Endothelial cell of umbilical vein (primary cell): ENCODE measurements around the gene BNIP5. TPM values are rescaled to one million over a fixed set of nuclear protein-coding genes. Genes with fewer than 3 reads are reported as not detected.

Source experiments
- BruUV-seq: library from RNA; stranded (reverse); fragments of 400-500 nt; replicated peaks from 2 replicates; lab custom pipeline; 2021; lab: Mats Ljungman, UMichigan
- CTCF ChIA-PET: fragments of 300-600, 350-600 bp; sonication (Branson Sonifier 250); formaldehyde crosslinking; loops from one replicate; lab custom pipeline; 2021; ENCODE audit warnings: antibody characterized with exemption, inconsistent platforms; lab: Charles Lee
- POLR2A ChIA-PET: fragments of 300-600, 350-600 bp; sonication (Branson Sonifier 250); formaldehyde crosslinking; loops from one replicate; lab custom pipeline; 2021; ENCODE audit warnings: antibody characterized with exemption, inconsistent platforms; lab: Charles Lee
- DNase-seq: peaks from one replicate; pipeline ENCODE4 v3.0.0-alpha.2; 2011; ENCODE audit warnings: low read depth, low spot score
- FAIRE-seq: peaks from 2 replicates; lab custom pipeline; 2011; peaks lifted over from hg19 to GRCh38; lab: Jason Lieb, UNC
- H2AFZ ChIP-seq: 2 replicates; pipeline ENCODE4 v1.6.0; 2012; ENCODE audit warnings: low read depth, low read length, control low read depth, inconsistent platforms
- H3K27ac ChIP-seq: 2 replicates; pipeline ENCODE4 v1.5.1; 2011; ENCODE audit warnings: low read depth, mild to moderate bottlenecking, control low read depth, low read length, moderate library complexity; ENCODE audit not compliant: insufficient read depth
- H3K27me3 ChIP-seq, 2 experiments: 2 replicates each; pipeline versions ENCODE4 v1.6.0 to v1.6.1; 2011; ENCODE audit warnings: low read length in 2 of 2, mixed read lengths in 1 of 2; ENCODE audit not compliant: control insufficient read depth in 2 of 2, insufficient read depth in 2 of 2
- H3K36me3 ChIP-seq, 2 experiments: 2 replicates in 1 of 2; 3 replicates in 1 of 2; pipeline ENCODE4 v1.5.1; 2011; ENCODE audit warnings: low read length in 2 of 2, mild to moderate bottlenecking in 1 of 2, moderate library complexity in 1 of 2; ENCODE audit not compliant: control insufficient read depth in 2 of 2, insufficient read depth in 2 of 2; ENCODE audit errors: extremely low read depth in 1 of 2
- H3K4me1 ChIP-seq: 3 replicates; pipeline ENCODE4 v1.5.1; 2011; ENCODE audit warnings: mild to moderate bottlenecking, low read length; ENCODE audit not compliant: control insufficient read depth, insufficient read depth; ENCODE audit errors: extremely low read depth
- H3K4me2 ChIP-seq: 2 replicates; pipeline ENCODE4 v1.6.1; 2011; ENCODE audit warnings: low read length, control low read depth, mixed read lengths; ENCODE audit not compliant: insufficient read depth
- H3K4me3 ChIP-seq, 3 experiments: fragments of 200-600 bp in 1 of 3; sonication (generic), shearing (Covaris generic) in 1 of 3; replicated peaks in 1 of 3; 2 replicates each; pipeline ENCODE4 v1.5.1; 2011 to 2016; ENCODE audit warnings: control low read depth in 3 of 3, low read length in 3 of 3, mild to moderate bottlenecking in 2 of 3, inconsistent platforms in 1 of 3, low read depth in 1 of 3, moderate library complexity in 1 of 3; ENCODE audit not compliant: insufficient read depth in 1 of 3
- H3K79me2 ChIP-seq: 2 replicates; pipeline ENCODE4 v1.6.0; 2012; ENCODE audit warnings: low read length, inconsistent platforms; ENCODE audit not compliant: control insufficient read depth, insufficient read depth
- H3K9ac ChIP-seq: replicated peaks from 2 replicates; pipeline ENCODE3; 2011; ENCODE audit warnings: low read length, control low read depth; ENCODE audit not compliant: insufficient read depth; ENCODE audit errors: extremely low read depth
- H3K9me1 ChIP-seq: replicated peaks from 3 replicates; pipeline ENCODE4 v1.6.0; 2011; ENCODE audit warnings: mild to moderate bottlenecking, low read length; ENCODE audit not compliant: control insufficient read depth, insufficient read depth; ENCODE audit errors: extremely low read depth
- H3K9me3 ChIP-seq: replicated peaks from 2 replicates; pipeline ENCODE4 v1.5.1; 2012; ENCODE audit warnings: low read length, inconsistent platforms; ENCODE audit not compliant: control insufficient read depth, insufficient read depth
- H4K20me1 ChIP-seq: replicated peaks from 2 replicates; pipeline ENCODE3; 2011; ENCODE audit warnings: mild to moderate bottlenecking, low read length; ENCODE audit not compliant: control insufficient read depth, insufficient read depth; ENCODE audit errors: extremely low read depth
- CTCF ChIP-seq, 2 donors: IDR thresholded peaks; 1 replicate in 1 of 2; 2 replicates in 1 of 2; pipeline ENCODE4 v1.5.1; 2011; ENCODE audit warnings: low read length in 2 of 2, mild to moderate bottlenecking in 2 of 2, moderate library complexity in 2 of 2, control low read depth in 1 of 2, inconsistent platforms in 1 of 2, low read depth in 1 of 2; ENCODE audit not compliant: insufficient read depth in 1 of 2; ENCODE audit errors: extremely low read depth in 1 of 2
- FOS ChIP-seq: IDR thresholded peaks from 2 replicates; pipeline ENCODE4 v1.6.1; 2011; ENCODE audit warnings: mild to moderate bottlenecking, low read length, moderate library complexity, borderline replicate concordance; ENCODE audit not compliant: insufficient read depth
- GATA2 ChIP-seq: IDR thresholded peaks from 2 replicates; pipeline ENCODE4 v1.7.0; 2011; ENCODE audit warnings: low read depth, mild to moderate bottlenecking, moderate library complexity, mixed read lengths, low read length; ENCODE audit not compliant: insufficient read length, insufficient read depth
- MAX ChIP-seq: IDR thresholded peaks from 2 replicates; pipeline ENCODE4 v1.6.1; 2011; ENCODE audit not compliant: insufficient read depth, insufficient read length
- MYC ChIP-seq: IDR thresholded peaks from one replicate; pipeline ENCODE4 v1.6.1; 2011; ENCODE audit warnings: mild to moderate bottlenecking, low read depth, low read length
- POLR2A ChIP-seq: IDR thresholded peaks from 2 replicates; pipeline ENCODE4 v1.6.1; 2012; ENCODE audit warnings: low read depth, mild to moderate bottlenecking, control low read depth, low read length
- POLR2AphosphoS5 ChIP-seq: IDR thresholded peaks from 2 replicates; pipeline ENCODE4 v1.6.1; 2012; ENCODE audit warnings: low read depth, mild to moderate bottlenecking, control low read depth, low read length, moderate library complexity; ENCODE audit not compliant: insufficient read depth
- dilution Hi-C: fragments of 300-500 bp; cut with MboI; formaldehyde crosslinking; loops from one replicate; pipeline ENCODE4 v1.15.0; 2019; ENCODE audit warnings: low sequenced_read_pairs; ENCODE audit not compliant: extremely low pct_ligation_motif_present
- intact Hi-C: fragments of 100-400 bp; cut with micrococcal nuclease; formaldehyde crosslinking; loops from one replicate; pipeline ENCODE4 v1.10.0; 2022
- polyA plus RNA-seq, 4 experiments: library from polyadenylated mRNA; depleted of rRNA in 3 of 4; stranded (reverse) in 3 of 4; unstranded in 1 of 4; fragments of >200 nt; gene quantifications; 2 replicates each; pipeline versions ENCODE4 v1.2.1 to v1.2.3, GENCODE V29; 2011 to 2012; ENCODE audit warnings: missing spikeins in 1 of 4
- total RNA-seq: library from RNA; stranded (reverse); gene quantifications from 2 replicates; pipeline ENCODE4 v1.2.3, GENCODE V29; 2021

The BNIP5 gene
- total and polyA plus RNA-seq, 2 donors (not counting 3 experiments of a cell fraction or from before 2014, with no cell fraction given) = not detected

- TF ChIP-seq FOS (no peak), POLR2A (no peak), POLR2AphosphoS5 (no peak), CTCF (IDR thresholded peaks at IDR 0.05; ENCODE audit: extremely low read depth in 1 of 2, insufficient read depth in 1 of 2, low read depth in 1 of 2, low read length in 2 of 2) (no peak), MYC (no peak), GATA2 (no peak), MAX (no peak)
- ChIA-PET CTCF (interaction anchor here (0.7 to 2.1 kb wide), 7 partner anchors 10 to 32 kb away, joined by 3 to 8 read pairs (median 3); no protein-coding TSS in a partner anchor), POLR2A (no interaction called here)
- no peak for DNase-seq
- H3K4me3 ChIP-seq = no peak overlapping the region
- H3K36me3 ChIP-seq = no peaks in the 10 kb centered on the region
- H3K27ac ChIP-seq = no peak overlapping the region
- H3K9me1 ChIP-seq = no peaks in the 10 kb centered on the region
- H4K20me1 ChIP-seq = no peaks in the 10 kb centered on the region
- H2AFZ ChIP-seq = no peak overlapping the region
- no TSS peak for BruUV-seq
- H3K4me2 ChIP-seq = no peak overlapping the region
- intact Hi-C loops (no loop called here), dilution Hi-C loops (no loop called here)
- H3K9ac ChIP-seq = no peak overlapping the region
- FAIRE-seq = no peak
- H3K79me2 ChIP-seq = no peaks in the 10 kb centered on the region
- peaks cover 45 to 48% of the 10 kb centered on the region in 2 experiments for H3K27me3 ChIP-seq
- H3K9me3 ChIP-seq = no peaks in the 10 kb centered on the region
- H3K4me1 ChIP-seq = no peaks in the 10 kb centered on the region
Measured at GRCh38 chr6:36333931-36334725, 2.6 kb downstream of the BNIP5 start.
